WTC11 (cell line): ENCODE results near the gene MEGF11. TPM values are rescaled to one million over a fixed set of nuclear protein-coding genes. Genes with fewer than 3 reads are reported as not detected.

ENCODE experiments used
- ATAC-seq: fragments of 200-7000 bp; cut with Tn5 transposase; 2 replicates; pipeline ENCODE4 v1.10.0; 2021; ENCODE audit warnings: mild to moderate bottlenecking, moderate library complexity
- CTCF ChIA-PET: fragments of 300-600 bp; sonication (Branson Sonifier 250); formaldehyde crosslinking; loops from one replicate; lab custom pipeline; 2021; ENCODE audit warnings: antibody characterized with exemption; lab: Charles Lee
- POLR2A ChIA-PET: fragments of 350-600 bp; sonication (Branson Sonifier 250); formaldehyde crosslinking; loops from one replicate; lab custom pipeline; 2021; ENCODE audit warnings: antibody characterized with exemption; lab: Charles Lee
- DNase-seq: peaks from one replicate; pipeline ENCODE4 v3.0.0; 2021; ENCODE audit warnings: low spot score
- H3K27ac Mint-ChIP-seq: 2 replicates; pipeline ENCODE4 v1.8.0; 2021; ENCODE audit warnings: mixed read lengths
- H3K27me3 Mint-ChIP-seq: 2 replicates; pipeline ENCODE4 v1.8.0; 2021; ENCODE audit warnings: low read depth, mild to moderate bottlenecking, moderate library complexity, mixed read lengths
- H3K36me3 Mint-ChIP-seq: 2 replicates; pipeline ENCODE4 v1.8.0; 2021; ENCODE audit warnings: mixed read lengths
- H3K4me1 Mint-ChIP-seq: 2 replicates; pipeline ENCODE4 v1.8.0; 2022; ENCODE audit warnings: mixed read lengths
- H3K4me3 Mint-ChIP-seq: 2 replicates; pipeline ENCODE4 v1.8.0; 2021; ENCODE audit warnings: mild to moderate bottlenecking, moderate library complexity, mixed read lengths
- H3K9me3 Mint-ChIP-seq: 2 replicates; pipeline ENCODE4 v1.8.0; 2021; ENCODE audit warnings: mixed read lengths
- IRF2 ChIP-seq: sonication (generic); formaldehyde crosslinking; IDR thresholded peaks from 2 replicates; pipeline ENCODE4 v1.8.0; 2022; ENCODE audit warnings: low read depth, missing genetic modification reagents, borderline replicate concordance
- JUN ChIP-seq: sonication (generic); formaldehyde crosslinking; IDR thresholded peaks from 2 replicates; pipeline ENCODE4 v1.8.0; 2023; ENCODE audit warnings: mild to moderate bottlenecking, missing genetic modification reagents
- MXD4 ChIP-seq: fragments of 250-450 bp; sonication (Bioruptor Pico); IDR thresholded peaks from 2 replicates; pipeline ENCODE4 v1.8.0; 2021; ENCODE audit warnings: mild to moderate bottlenecking, moderate library complexity, borderline replicate concordance
- NR2C2 ChIP-seq: sonication (generic); formaldehyde crosslinking; IDR thresholded peaks from 2 replicates; pipeline ENCODE4 v1.8.0; 2022; ENCODE audit warnings: mild to moderate bottlenecking, missing genetic modification reagents
- PRRX2 ChIP-seq: fragments of 250-450 bp; sonication (Bioruptor Pico); IDR thresholded peaks from 2 replicates; pipeline ENCODE4 v1.8.0; 2021; ENCODE audit warnings: mild to moderate bottlenecking
- RORB ChIP-seq: fragments of 250-450 bp; sonication (Bioruptor Pico); IDR thresholded peaks from 2 replicates; pipeline ENCODE4 v1.9.0; 2021; ENCODE audit warnings: mild to moderate bottlenecking
- SMAD3 ChIP-seq: sonication (generic); formaldehyde crosslinking; IDR thresholded peaks from 2 replicates; pipeline ENCODE4 v1.8.0; 2022; ENCODE audit warnings: missing genetic modification reagents, mild to moderate bottlenecking, borderline replicate concordance
- SMAD4 ChIP-seq: sonication (generic); formaldehyde crosslinking; IDR thresholded peaks from 2 replicates; pipeline ENCODE4 v1.8.0; 2022; ENCODE audit warnings: mild to moderate bottlenecking, missing genetic modification reagents
- SOX15 ChIP-seq: fragments of 250-450 bp; sonication (Bioruptor Pico); IDR thresholded peaks from 2 replicates; pipeline ENCODE4 v1.9.0; 2021; ENCODE audit warnings: mild to moderate bottlenecking
- TCF7 ChIP-seq: sonication (generic); formaldehyde crosslinking; IDR thresholded peaks from 2 replicates; pipeline ENCODE4 v1.8.0; 2022; ENCODE audit warnings: mild to moderate bottlenecking, low read depth, missing genetic modification reagents, moderate library complexity
- TEAD4 ChIP-seq: sonication (generic); formaldehyde crosslinking; IDR thresholded peaks from 2 replicates; pipeline ENCODE4 v1.8.0; 2022; ENCODE audit warnings: mild to moderate bottlenecking, missing genetic modification reagents
- ZBTB21 ChIP-seq: sonication (generic); formaldehyde crosslinking; IDR thresholded peaks from 2 replicates; pipeline ENCODE4 v1.8.1; 2023; ENCODE audit warnings: mild to moderate bottlenecking, missing genetic modification reagents, borderline replicate concordance
- ZNF121 ChIP-seq: sonication (generic); formaldehyde crosslinking; IDR thresholded peaks from 2 replicates; pipeline ENCODE4 v1.8.0; 2023; ENCODE audit warnings: missing genetic modification reagents
- ZNF138 ChIP-seq: sonication (generic); formaldehyde crosslinking; conservative IDR thresholded peaks from 2 replicates; pipeline ENCODE4 v1.8.1; 2022; ENCODE audit warnings: mild to moderate bottlenecking, moderate library complexity, missing genetic modification reagents
- total RNA-seq: library from RNA; stranded (reverse); gene quantifications from 3 replicates; pipeline ENCODE4 v1.2.3, GENCODE V29; 2021
- TF ChIP-seq, protein P1 (sequence below): sonication (generic); formaldehyde crosslinking; IDR thresholded peaks from 2 replicates; pipeline ENCODE4 v1.8.0; 2022; ENCODE audit warnings: mild to moderate bottlenecking, missing genetic modification reagents
- TF ChIP-seq, protein P2 (sequence below): sonication (generic); formaldehyde crosslinking; IDR thresholded peaks from 2 replicates; pipeline ENCODE4 v1.8.0; 2022; ENCODE audit warnings: missing genetic modification reagents
- TF ChIP-seq, protein P3 (sequence below): sonication (generic); formaldehyde crosslinking; IDR thresholded peaks from 2 replicates; pipeline ENCODE4 v1.8.0; 2023; ENCODE audit warnings: missing genetic modification reagents, mild to moderate bottlenecking, borderline replicate concordance
- TF ChIP-seq, protein P4 (sequence below): sonication (generic); formaldehyde crosslinking; IDR thresholded peaks from 2 replicates; pipeline ENCODE4 v1.8.0; 2022; ENCODE audit warnings: mild to moderate bottlenecking, missing genetic modification reagents
- TF ChIP-seq, protein P5 (sequence below): sonication (generic); formaldehyde crosslinking; IDR thresholded peaks from 2 replicates; pipeline ENCODE4 v1.8.1; 2022; ENCODE audit warnings: low read depth, missing genetic modification reagents, borderline replicate concordance
- TF ChIP-seq, protein P6 (sequence below): sonication (generic); formaldehyde crosslinking; IDR thresholded peaks from 2 replicates; pipeline ENCODE4 v1.8.0; 2023; ENCODE audit warnings: missing genetic modification reagents

The MEGF11 gene
- total RNA-seq, 1 experiment from 2014 or later, result 3.3 TPM

DNA sequence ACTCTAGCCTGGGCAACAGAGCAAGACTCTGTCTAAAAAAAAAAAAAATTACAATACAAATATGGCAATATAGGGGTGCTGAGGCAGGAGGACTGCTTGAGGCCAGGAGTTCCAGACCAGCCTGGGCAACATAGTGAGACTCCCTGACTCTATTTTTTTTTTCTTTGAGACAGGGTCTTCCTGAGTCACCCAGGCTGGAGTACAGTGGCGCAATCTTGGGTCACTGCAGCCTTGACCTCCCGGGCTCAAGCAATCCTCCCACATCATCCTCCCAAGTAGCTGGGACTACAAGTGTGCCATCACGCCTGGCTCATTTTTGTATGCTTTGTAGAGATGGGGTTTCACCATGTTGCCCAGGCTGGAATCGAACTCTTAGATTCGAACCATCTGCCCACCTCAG lies 401.6 kb downstream of the MEGF11 start:
- no peak for DNase-seq
- no peaks in the 10 kb centered on the region for H3K4me1 Mint-ChIP-seq
- ChIA-PET POLR2A (no interaction called here), CTCF (interaction anchor here (0.9 kb wide), 2 partner anchors 11 to 28 kb away, joined by 3 to 4 read pairs; no protein-coding TSS in a partner anchor)
- no peak overlapping the region for H3K27ac Mint-ChIP-seq
- no peaks in the 10 kb centered on the region; the same call in 1 of the 2 replicates for H3K27me3 Mint-ChIP-seq
- TF ChIP-seq, protein P1, sequence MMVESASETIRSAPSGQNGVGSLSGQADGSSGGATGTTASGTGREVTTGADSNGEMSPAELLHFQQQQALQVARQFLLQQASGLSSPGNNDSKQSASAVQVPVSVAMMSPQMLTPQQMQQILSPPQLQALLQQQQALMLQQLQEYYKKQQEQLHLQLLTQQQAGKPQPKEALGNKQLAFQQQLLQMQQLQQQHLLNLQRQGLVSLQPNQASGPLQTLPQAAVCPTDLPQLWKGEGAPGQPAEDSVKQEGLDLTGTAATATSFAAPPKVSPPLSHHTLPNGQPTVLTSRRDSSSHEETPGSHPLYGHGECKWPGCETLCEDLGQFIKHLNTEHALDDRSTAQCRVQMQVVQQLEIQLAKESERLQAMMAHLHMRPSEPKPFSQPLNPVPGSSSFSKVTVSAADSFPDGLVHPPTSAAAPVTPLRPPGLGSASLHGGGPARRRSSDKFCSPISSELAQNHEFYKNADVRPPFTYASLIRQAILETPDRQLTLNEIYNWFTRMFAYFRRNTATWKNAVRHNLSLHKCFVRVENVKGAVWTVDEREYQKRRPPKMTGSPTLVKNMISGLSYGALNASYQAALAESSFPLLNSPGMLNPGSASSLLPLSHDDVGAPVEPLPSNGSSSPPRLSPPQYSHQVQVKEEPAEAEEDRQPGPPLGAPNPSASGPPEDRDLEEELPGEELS, result no peak
- TF ChIP-seq TCF7 (no peak), SMAD4 (CRISPR knock-in tag) (no peak), SMAD3 (CRISPR knock-in tag) (no peak), JUN (no peak), RORB (CRISPR knock-in tag) (no peak), SOX15 (CRISPR knock-in tag) (no peak), ZBTB21 (no peak), PRRX2 (CRISPR knock-in tag) (no peak), NR2C2 (CRISPR knock-in tag) (no peak), IRF2 (CRISPR knock-in tag) (no peak), ZNF121 (CRISPR knock-in tag) (no peak)
- TF ChIP-seq, protein P2, sequence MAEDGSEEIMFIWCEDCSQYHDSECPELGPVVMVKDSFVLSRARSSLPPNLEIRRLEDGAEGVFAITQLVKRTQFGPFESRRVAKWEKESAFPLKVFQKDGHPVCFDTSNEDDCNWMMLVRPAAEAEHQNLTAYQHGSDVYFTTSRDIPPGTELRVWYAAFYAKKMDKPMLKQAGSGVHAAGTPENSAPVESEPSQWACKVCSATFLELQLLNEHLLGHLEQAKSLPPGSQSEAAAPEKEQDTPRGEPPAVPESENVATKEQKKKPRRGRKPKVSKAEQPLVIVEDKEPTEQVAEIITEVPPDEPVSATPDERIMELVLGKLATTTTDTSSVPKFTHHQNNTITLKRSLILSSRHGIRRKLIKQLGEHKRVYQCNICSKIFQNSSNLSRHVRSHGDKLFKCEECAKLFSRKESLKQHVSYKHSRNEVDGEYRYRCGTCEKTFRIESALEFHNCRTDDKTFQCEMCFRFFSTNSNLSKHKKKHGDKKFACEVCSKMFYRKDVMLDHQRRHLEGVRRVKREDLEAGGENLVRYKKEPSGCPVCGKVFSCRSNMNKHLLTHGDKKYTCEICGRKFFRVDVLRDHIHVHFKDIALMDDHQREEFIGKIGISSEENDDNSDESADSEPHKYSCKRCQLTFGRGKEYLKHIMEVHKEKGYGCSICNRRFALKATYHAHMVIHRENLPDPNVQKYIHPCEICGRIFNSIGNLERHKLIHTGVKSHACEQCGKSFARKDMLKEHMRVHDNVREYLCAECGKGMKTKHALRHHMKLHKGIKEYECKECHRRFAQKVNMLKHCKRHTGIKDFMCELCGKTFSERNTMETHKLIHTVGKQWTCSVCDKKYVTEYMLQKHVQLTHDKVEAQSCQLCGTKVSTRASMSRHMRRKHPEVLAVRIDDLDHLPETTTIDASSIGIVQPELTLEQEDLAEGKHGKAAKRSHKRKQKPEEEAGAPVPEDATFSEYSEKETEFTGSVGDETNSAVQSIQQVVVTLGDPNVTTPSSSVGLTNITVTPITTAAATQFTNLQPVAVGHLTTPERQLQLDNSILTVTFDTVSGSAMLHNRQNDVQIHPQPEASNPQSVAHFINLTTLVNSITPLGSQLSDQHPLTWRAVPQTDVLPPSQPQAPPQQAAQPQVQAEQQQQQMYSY (CRISPR knock-in tag), result no peak
- TF ChIP-seq, protein P3, sequence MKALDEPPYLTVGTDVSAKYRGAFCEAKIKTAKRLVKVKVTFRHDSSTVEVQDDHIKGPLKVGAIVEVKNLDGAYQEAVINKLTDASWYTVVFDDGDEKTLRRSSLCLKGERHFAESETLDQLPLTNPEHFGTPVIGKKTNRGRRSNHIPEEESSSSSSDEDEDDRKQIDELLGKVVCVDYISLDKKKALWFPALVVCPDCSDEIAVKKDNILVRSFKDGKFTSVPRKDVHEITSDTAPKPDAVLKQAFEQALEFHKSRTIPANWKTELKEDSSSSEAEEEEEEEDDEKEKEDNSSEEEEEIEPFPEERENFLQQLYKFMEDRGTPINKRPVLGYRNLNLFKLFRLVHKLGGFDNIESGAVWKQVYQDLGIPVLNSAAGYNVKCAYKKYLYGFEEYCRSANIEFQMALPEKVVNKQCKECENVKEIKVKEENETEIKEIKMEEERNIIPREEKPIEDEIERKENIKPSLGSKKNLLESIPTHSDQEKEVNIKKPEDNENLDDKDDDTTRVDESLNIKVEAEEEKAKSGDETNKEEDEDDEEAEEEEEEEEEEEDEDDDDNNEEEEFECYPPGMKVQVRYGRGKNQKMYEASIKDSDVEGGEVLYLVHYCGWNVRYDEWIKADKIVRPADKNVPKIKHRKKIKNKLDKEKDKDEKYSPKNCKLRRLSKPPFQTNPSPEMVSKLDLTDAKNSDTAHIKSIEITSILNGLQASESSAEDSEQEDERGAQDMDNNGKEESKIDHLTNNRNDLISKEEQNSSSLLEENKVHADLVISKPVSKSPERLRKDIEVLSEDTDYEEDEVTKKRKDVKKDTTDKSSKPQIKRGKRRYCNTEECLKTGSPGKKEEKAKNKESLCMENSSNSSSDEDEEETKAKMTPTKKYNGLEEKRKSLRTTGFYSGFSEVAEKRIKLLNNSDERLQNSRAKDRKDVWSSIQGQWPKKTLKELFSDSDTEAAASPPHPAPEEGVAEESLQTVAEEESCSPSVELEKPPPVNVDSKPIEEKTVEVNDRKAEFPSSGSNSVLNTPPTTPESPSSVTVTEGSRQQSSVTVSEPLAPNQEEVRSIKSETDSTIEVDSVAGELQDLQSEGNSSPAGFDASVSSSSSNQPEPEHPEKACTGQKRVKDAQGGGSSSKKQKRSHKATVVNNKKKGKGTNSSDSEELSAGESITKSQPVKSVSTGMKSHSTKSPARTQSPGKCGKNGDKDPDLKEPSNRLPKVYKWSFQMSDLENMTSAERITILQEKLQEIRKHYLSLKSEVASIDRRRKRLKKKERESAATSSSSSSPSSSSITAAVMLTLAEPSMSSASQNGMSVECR (CRISPR knock-in tag), result no peak
- TF ChIP-seq, protein P4, sequence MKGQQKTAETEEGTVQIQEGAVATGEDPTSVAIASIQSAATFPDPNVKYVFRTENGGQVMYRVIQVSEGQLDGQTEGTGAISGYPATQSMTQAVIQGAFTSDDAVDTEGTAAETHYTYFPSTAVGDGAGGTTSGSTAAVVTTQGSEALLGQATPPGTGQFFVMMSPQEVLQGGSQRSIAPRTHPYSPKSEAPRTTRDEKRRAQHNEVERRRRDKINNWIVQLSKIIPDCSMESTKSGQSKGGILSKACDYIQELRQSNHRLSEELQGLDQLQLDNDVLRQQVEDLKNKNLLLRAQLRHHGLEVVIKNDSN (CRISPR knock-in tag), result no peak
- H3K4me3 Mint-ChIP-seq, result no peak overlapping the region
- ATAC-seq, result no peak
- no peaks in the 10 kb centered on the region for H3K36me3 Mint-ChIP-seq
- no peaks in the 10 kb centered on the region for H3K9me3 Mint-ChIP-seq

DNA sequence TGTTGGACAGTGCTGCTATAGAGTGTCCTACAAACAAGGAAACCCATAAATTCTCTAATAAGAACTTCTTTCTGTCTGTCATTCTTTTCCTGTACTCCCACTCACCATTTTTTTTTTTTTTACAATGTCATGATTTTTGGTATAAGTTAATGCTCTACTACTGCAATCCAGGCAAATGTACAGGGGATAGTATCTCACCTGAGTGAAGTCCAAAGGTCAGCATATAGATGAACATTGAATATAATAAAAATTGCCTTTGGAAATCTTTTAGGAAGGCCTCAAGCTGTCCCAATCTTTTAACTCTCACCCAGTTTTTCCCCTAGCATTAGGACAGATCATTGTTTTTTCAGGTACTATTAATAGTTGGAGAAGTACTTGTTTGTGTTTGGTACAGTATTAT lies 405.6 kb downstream of the MEGF11 start:
- Mint-ChIP-seq H3K36me3 (no peaks in the 10 kb centered on the region), H3K4me3 (no peak overlapping the region), H3K9me3 (peaks cover 7% of the 10 kb centered on the region; the same call in 1 of the 2 replicates), H3K27ac (no peak overlapping the region), H3K27me3 (no peaks in the 10 kb centered on the region), H3K4me1 (no peaks in the 10 kb centered on the region)
- CTCF ChIA-PET, result interaction anchor here (1.3 to 1.4 kb wide), 2 partner anchors 9 to 11 kb away, joined by 5 to 6 read pairs; no protein-coding TSS in a partner anchor
- POLR2A ChIA-PET, result interaction anchor here (0.8 kb wide), 1 partner anchor 237 kb away, joined by 3 read pairs; no protein-coding TSS in a partner anchor
- ATAC-seq (no peak), DNase-seq (no peak)
- TF ChIP-seq MXD4 (CRISPR knock-in tag) (no peak), TEAD4 (CRISPR knock-in tag) (no peak), ZNF138 (CRISPR knock-in tag) (no peak)
- TF ChIP-seq, protein P5, sequence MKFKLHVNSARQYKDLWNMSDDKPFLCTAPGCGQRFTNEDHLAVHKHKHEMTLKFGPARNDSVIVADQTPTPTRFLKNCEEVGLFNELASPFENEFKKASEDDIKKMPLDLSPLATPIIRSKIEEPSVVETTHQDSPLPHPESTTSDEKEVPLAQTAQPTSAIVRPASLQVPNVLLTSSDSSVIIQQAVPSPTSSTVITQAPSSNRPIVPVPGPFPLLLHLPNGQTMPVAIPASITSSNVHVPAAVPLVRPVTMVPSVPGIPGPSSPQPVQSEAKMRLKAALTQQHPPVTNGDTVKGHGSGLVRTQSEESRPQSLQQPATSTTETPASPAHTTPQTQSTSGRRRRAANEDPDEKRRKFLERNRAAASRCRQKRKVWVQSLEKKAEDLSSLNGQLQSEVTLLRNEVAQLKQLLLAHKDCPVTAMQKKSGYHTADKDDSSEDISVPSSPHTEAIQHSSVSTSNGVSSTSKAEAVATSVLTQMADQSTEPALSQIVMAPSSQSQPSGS (CRISPR knock-in tag), result no peak
- TF ChIP-seq, protein P6, sequence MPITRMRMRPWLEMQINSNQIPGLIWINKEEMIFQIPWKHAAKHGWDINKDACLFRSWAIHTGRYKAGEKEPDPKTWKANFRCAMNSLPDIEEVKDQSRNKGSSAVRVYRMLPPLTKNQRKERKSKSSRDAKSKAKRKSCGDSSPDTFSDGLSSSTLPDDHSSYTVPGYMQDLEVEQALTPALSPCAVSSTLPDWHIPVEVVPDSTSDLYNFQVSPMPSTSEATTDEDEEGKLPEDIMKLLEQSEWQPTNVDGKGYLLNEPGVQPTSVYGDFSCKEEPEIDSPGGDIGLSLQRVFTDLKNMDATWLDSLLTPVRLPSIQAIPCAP (CRISPR knock-in tag), result no peak
